Smooth muscle cell (in vitro differentiated cells): ENCODE data around the gene FXYD2. TPM values are rescaled to one million over a fixed set of nuclear protein-coding genes. Genes with fewer than 3 reads are reported as not detected.

Experiments
- DNase-seq: peaks from one replicate; lab custom pipeline; 2025; ENCODE audit not compliant: unreplicated experiment; lab: John Stamatoyannopoulos, UW
- H2AFZ ChIP-seq: fragments of 200-600 bp; sonication (generic); 2 replicates; pipeline ENCODE4 v1.6.0; 2016; ENCODE audit warnings: antibody characterized with exemption, low read depth, mild to moderate bottlenecking
- H3F3A ChIP-seq: fragments of 200-600 bp; sonication (generic); 2 replicates; pipeline ENCODE4 v1.6.0; 2017; ENCODE audit warnings: antibody characterized with exemption, low read depth
- H3K27ac ChIP-seq: fragments of 200-600 bp; sonication (generic); 2 replicates; pipeline ENCODE4 v1.5.1; 2016; ENCODE audit warnings: low read depth, mild to moderate bottlenecking
- H3K27me3 ChIP-seq: fragments of 200-600 bp; sonication (generic); 2 replicates; pipeline ENCODE4 v1.6.1; 2016; ENCODE audit warnings: low read depth, mild to moderate bottlenecking
- H3K36me3 ChIP-seq: fragments of 200-600 bp; sonication (generic); 2 replicates; pipeline ENCODE4 v1.5.1; 2016; ENCODE audit warnings: low read depth
- H3K4me1 ChIP-seq: fragments of 200-600 bp; sonication (generic); 2 replicates; pipeline ENCODE4 v1.5.1; 2016; ENCODE audit warnings: low read depth
- H3K4me2 ChIP-seq: fragments of 200-600 bp; sonication (generic); 2 replicates; pipeline ENCODE4 v1.6.0; 2016; ENCODE audit warnings: mild to moderate bottlenecking
- H3K4me3 ChIP-seq: fragments of 200-600 bp; sonication (generic); 2 replicates; pipeline ENCODE4 v1.5.1; 2016; ENCODE audit warnings: mild to moderate bottlenecking
- H3K79me2 ChIP-seq: fragments of 200-600 bp; sonication (generic); 2 replicates; pipeline ENCODE4 v1.6.0; 2016; ENCODE audit warnings: low read depth, mild to moderate bottlenecking
- H3K9ac ChIP-seq: fragments of 200-600 bp; sonication (generic); 2 replicates; pipeline ENCODE4 v1.6.0; 2016; ENCODE audit warnings: low read depth
- H3K9me3 ChIP-seq: fragments of 200-600 bp; sonication (generic); replicated peaks from 2 replicates; pipeline ENCODE4 v1.5.1; 2016; ENCODE audit warnings: low read depth
- H4K20me1 ChIP-seq: fragments of 200-600 bp; sonication (generic); 2 replicates; pipeline ENCODE4 v1.6.0; 2016; ENCODE audit warnings: low read depth
- WGBS: methylation state at CpG from one replicate; pipeline ENCODE4 v1.1.7; 2016; ENCODE audit warnings: low lambda C conversion rate; 5-methylcytosine and 5-hydroxymethylcytosine counted together
- polyA plus RNA-seq: library from polyadenylated mRNA; unstranded; fragments of >200 nt; fragmentation: Nextera tagmentation; extraction: Ambion mirVana; gene quantifications from 2 replicates; pipeline ENCODE4 v1.2.1, GENCODE V29; 2016
- total RNA-seq: library from RNA; depleted of rRNA; stranded (reverse); fragments of >200 nt; gene quantifications from 2 replicates; pipeline ENCODE4 v1.2.3, GENCODE V29; 2014
- TF ChIP-seq, protein P1 (sequence below): fragments of 200-600 bp; sonication (generic); IDR thresholded peaks from 2 replicates; pipeline ENCODE4 v1.5.1; 2017; ENCODE audit warnings: borderline replicate concordance, mild to moderate bottlenecking, antibody characterized with exemption; ENCODE audit not compliant: insufficient read depth, poor library complexity, severe bottlenecking

Gene FXYD2
- total and polyA plus RNA-seq, 2 experiments from 2014 or later, result 1.00 TPM; not detected in 1

DNA sequence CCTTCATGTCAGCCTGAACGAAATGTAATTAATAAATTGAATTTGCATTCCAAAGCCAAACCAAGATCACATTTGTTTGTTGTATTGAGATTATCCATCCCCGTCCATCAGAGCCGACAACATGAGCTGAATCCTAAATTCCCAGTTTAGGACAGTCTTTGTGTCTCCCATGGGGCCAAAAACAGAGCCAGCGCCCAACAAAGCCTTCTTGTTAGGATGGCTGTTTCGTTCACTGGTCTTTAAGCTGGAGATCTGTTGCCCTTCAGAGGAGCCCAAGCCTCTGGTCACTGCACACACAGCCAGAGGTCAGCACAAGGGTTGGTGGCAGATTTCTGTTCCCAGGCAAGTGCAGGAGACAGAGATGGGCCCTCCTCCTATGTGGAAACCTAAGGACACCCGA is 53.3 kb downstream of the FXYD2 start:
- no peaks in the 10 kb centered on the region for H3K4me1 ChIP-seq
- DNase-seq, result no peak
- no peaks in the 10 kb centered on the region for H3F3A ChIP-seq
- H3K27me3 ChIP-seq, result peaks cover 48% of the 10 kb centered on the region
- H3K36me3 ChIP-seq, result no peaks in the 10 kb centered on the region
- 92% methylated on average over 6 of the region's 6 CpGs for WGBS
- H3K9me3 ChIP-seq, result no peaks in the 10 kb centered on the region
- H3K9ac ChIP-seq, result no peak overlapping the region
- no peak overlapping the region for H3K27ac ChIP-seq
- H3K4me3 ChIP-seq, result no peak overlapping the region
- H3K4me2 ChIP-seq, result no peak overlapping the region
- H3K79me2 ChIP-seq, result no peaks in the 10 kb centered on the region
- TF ChIP-seq, protein P1, sequence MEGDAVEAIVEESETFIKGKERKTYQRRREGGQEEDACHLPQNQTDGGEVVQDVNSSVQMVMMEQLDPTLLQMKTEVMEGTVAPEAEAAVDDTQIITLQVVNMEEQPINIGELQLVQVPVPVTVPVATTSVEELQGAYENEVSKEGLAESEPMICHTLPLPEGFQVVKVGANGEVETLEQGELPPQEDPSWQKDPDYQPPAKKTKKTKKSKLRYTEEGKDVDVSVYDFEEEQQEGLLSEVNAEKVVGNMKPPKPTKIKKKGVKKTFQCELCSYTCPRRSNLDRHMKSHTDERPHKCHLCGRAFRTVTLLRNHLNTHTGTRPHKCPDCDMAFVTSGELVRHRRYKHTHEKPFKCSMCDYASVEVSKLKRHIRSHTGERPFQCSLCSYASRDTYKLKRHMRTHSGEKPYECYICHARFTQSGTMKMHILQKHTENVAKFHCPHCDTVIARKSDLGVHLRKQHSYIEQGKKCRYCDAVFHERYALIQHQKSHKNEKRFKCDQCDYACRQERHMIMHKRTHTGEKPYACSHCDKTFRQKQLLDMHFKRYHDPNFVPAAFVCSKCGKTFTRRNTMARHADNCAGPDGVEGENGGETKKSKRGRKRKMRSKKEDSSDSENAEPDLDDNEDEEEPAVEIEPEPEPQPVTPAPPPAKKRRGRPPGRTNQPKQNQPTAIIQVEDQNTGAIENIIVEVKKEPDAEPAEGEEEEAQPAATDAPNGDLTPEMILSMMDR, result no peak
- no peaks in the 10 kb centered on the region for H4K20me1 ChIP-seq
- no peak overlapping the region for H2AFZ ChIP-seq

DNA sequence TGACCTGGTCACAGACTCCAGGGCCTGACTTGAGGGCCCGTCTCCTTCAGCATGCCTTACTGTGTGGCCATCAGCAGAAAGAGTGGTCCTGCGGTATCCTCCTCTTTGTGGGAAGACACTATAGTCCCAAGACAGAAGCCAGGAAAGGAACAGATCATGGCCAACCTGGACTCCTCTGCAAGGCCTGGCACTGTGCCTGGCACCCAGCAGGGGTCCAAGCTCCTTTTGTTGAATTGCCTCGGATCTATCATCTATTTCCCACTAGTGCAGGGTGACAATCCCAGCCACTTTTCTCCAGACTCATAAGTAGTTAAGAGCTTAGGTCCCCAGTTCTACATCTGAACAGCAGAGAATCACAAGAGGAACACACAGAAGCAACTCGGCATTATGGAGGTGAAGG is 54.5 kb downstream of the FXYD2 start:
- no peak for DNase-seq
- H4K20me1 ChIP-seq, result no peaks in the 10 kb centered on the region
- no peak overlapping the region for H3K4me2 ChIP-seq
- no peak overlapping the region for H3K27ac ChIP-seq
- H3F3A ChIP-seq, result no peaks in the 10 kb centered on the region
- no peaks in the 10 kb centered on the region for H3K9me3 ChIP-seq
- H3K27me3 ChIP-seq, result peaks cover 44% of the 10 kb centered on the region
- TF ChIP-seq, protein P1, result no peak
- no peak overlapping the region for H3K9ac ChIP-seq
- H2AFZ ChIP-seq, result no peak overlapping the region
- WGBS, result 92% methylated on average over 4 of the region's 4 CpGs
- no peaks in the 10 kb centered on the region for H3K36me3 ChIP-seq
- H3K4me3 ChIP-seq, result no peak overlapping the region
- no peaks in the 10 kb centered on the region for H3K79me2 ChIP-seq
- no peaks in the 10 kb centered on the region for H3K4me1 ChIP-seq

Other genes with a start within 250 kb of the FXYD2 start
- gene DSCAML1, start 27.5 kb downstream of the FXYD2 start, total RNA-seq, result 0.04 and 0.22 TPM in 2 replicates
- 0.37 TPM in 1 of 2 replicates, not detected in the other for gene DSCAML1, start 27.5 kb downstream of the FXYD2 start, polyA plus RNA-seq
- 24.6 and 27.7 TPM in 2 replicates for gene FXYD6, start 51.9 kb upstream of the FXYD2 start, total RNA-seq
- gene FXYD6, start 51.9 kb upstream of the FXYD2 start, polyA plus RNA-seq, result 50.1 and 84.5 TPM in 2 replicates
- 0.90 and 1.3 TPM in 2 replicates for gene TMPRSS13, start 104.7 kb upstream of the FXYD2 start, total RNA-seq
- gene TMPRSS13, start 104.7 kb upstream of the FXYD2 start, polyA plus RNA-seq, result 0.73 TPM in 1 of 2 replicates, not detected in the other
- gene IL10RA, start 161.7 kb upstream of the FXYD2 start, total RNA-seq, result 0.09 and 0.18 TPM in 2 replicates
- gene IL10RA, start 161.7 kb upstream of the FXYD2 start, polyA plus RNA-seq, result 0.07 and 0.27 TPM in 2 replicates